GM18520 (cell line): ENCODE measurements around the gene GH1.
"Not testable (repeated sequence)": the region's sequence is repeated elsewhere in the genome, so short reads cannot be mapped to it uniquely, and the experiment has no call there.

Experiments
- ATAC-seq: cut with Tn5 transposase; IDR thresholded peaks from one replicate; pipeline ENCODE4 v1.9.1; 2021; ENCODE audit not compliant: unreplicated experiment

The GH1 gene

DNA sequence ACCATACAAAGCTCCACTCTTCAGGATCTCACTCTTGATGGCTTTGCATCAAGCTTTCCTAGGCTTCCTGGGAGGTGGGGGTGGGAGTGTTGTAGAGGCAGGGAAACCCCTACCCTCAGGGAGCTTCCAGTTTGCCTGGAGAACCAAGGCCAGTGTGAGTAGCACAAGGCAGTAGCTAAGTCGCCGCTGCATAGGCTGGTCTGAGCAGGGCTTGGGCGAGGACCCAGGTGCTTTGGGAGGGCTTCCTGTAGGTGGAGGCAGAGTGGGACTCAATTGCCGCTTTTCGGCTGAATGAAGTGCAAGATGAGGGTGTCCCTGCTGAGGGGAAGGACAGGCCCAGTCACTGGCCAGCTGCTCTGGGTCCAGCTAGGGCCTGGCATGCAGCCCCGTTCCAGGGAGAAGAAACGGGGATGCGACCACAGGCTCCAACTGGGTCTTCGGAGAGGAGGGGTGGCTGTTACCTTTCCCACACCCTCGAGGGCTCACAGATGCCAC, 9.6 kb upstream of the GH1 start:
- no peak for ATAC-seq

DNA sequence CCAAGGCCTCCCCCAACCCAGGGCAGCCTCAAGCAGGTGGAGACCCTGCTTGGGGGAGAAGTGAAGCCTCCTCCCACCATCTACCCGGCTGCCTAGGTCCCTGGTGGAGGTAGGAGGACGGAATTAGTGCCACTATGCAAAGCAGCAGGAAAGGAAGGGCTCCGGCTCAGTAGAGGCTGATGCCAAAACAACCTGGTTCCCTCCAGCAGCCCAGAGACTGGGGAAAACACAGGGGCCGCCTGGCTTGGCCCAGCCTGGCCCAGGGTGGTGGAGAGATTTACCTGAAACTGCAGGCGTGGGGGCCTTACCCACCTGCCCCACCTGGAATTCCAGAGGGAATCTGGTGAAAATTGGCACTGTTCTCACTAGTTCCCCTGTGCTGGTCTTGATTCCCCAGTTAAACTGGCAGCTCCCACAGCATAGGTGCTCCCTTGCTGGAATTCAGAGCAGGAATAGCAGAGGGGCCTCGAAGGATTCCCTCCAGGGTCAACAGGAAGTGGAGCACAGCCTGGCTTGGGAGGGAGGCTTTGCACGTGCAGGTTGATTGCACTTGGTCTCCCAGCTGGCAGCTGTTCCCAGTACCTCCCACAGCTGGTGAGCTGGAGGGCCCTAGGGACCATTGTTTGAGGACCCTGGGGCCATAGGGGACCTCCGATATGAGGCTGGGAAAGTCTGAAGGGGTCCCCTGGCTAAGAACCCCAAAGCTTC, 9.0 kb upstream of the GH1 start:
- no peak for ATAC-seq

- no peak for ATAC-seq
Observed at GRCh38 chr17:63926164-63926563, 7.5 kb upstream of the GH1 start.

DNA sequence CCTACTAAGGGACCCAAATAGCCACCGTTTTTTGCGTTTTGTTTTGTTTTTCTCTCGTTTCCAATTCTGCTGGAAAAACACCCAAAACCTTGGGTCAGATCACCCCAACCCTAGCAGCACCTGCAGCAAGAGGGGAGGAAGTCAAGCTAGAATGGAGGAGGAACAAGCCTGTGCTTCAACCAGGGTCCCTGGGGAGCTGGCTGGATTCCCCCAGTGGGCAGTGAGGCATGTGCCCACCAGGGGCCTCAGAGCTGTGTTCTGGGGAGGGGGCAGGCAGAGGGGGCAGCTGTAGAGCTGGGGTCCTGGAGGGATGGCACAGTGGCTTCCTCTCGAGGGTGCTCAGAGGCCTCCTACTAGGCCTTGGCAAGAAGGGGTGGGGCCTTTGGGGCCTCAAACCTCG, 7.0 kb upstream of the GH1 start:
- no peak for ATAC-seq

DNA sequence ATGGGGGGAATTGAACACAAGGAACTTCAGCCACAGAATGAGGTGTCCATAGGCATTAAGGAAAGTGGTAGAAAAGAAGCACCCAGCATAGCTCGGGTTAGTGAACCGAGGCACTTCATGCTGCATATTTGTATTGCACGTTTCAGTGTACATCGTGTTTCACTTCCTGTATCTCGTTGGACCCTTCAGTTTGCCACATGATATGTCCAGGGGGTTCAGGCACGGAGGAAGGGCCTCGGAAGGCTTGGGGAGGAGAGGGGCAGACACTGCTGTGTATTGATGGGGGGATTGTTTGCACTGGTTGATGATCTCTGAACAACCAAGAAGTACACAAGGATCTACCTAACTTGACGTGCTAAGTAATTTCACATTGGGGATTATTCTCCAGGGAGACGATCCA, 3.8 kb upstream of the GH1 start:
- not testable (repeated sequence) for ATAC-seq

GRCh38 chr17:63920779-63921178, 2.1 kb upstream of the GH1 start:
- not testable (repeated sequence) for ATAC-seq

DNA sequence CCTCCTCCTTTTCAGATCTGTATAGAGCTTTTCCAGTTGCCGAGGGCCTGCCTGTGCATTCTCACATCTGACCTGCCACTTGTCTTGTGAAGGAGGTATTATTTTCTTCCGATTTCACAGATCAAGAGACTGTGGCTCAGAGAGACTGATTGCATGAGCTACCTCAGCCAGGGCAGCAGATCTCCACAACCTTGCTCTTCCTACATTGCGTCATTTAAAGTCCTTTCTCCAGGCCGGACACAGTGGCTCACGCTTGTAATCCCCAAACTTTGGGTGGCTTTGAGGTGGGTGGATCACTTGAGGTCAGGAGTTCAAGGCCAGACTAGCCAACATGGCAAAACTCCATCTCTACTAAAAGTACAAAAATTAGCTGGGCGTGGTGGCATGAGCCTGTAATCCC, 1.4 kb upstream of the GH1 start:
- ATAC-seq = not testable (repeated sequence)

DNA sequence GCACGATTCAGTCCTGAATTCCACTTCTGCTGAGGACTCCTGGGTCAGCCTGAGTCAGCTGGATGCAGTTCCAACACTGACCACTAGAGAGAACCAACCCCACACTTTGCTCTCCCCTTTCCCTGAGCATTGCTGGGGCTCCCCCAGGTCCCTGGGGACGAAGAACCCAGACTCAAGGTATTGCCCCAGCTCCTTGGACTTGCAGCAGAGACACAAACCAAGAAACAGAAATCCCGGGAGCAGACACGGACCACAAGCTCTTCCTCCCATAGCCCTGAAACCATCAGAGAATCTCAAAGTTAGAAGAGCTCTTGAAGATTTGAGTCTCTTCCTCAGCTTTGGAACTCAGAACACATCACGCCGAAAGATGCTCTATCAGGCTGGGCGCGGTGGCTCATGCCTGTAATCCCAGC, 678 bp upstream of the GH1 start:
- ATAC-seq = no peak

GRCh38 chr17:63918305-63918704, 334 bp downstream of the GH1 start:
- ATAC-seq = no peak

GRCh38 chr17:63917646-63918045, 993 bp downstream of the GH1 start:
- ATAC-seq = no peak

DNA sequence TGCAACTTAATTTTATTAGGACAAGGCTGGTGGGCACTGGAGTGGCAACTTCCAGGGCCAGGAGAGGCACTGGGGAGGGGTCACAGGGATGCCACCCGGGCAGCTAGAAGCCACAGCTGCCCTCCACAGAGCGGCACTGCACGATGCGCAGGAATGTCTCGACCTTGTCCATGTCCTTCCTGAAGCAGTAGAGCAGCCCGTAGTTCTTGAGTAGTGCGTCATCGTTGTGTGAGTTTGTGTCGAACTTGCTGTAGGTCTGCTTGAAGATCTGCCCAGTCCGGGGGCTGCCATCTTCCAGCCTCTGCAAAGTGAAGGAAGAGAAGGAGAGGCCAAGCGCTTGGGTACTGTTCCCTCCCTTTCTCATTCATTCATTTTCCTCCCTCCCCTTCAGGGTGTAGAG, 1.4 kb downstream of the GH1 start:
- not testable (repeated sequence) for ATAC-seq

DNA sequence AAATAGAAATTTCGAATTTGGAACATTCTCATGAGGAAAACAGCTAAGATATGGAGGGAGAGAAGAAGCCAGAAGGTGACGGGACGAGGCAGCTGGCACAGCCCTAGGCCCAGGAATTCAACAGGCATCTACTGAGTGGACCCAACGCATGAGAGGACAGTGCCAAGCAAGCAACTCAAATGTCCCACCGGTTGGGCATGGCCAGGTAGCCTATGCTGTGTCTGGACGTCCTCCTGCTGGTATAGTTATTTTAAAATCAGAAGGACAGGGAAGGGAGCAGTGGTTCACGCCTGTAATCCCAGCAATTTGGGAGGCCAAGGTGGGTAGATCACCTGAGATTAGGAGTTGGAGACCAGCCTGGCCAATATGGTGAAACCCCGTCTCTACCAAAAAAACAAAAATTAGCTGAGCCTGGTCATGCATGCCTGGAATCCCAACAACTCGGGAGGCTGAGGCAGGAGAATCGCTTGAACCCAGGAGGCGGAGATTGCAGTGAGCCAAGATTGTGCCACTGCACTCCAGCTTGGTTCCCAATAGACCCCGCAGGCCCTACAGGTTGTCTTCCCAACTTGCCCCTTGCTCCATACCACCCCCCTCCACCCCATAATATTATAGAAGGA, 2.0 kb downstream of the GH1 start:
- ATAC-seq = no peak

GRCh38 chr17:63915753-63916152, 2.9 kb downstream of the GH1 start:
- ATAC-seq = not testable (repeated sequence)

DNA sequence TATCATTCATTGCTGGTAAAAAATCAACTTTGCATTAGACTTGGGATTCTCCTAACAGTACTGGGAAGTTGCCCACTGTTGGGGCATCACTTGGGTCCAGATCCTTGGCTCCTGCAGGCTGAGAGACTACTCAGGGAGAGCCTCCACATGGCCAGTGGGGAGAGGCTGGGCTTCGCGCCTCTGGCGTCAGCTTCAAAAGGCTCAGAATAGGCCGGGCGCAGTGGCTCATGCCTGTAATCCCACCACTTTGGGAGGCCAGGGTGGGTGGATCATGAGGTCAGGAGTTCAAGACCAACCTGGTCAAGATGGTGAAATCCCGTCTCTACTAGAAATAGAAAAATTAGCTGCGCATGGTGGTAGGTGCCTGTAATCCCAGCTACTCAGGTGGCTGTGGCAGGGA, 4.2 kb downstream of the GH1 start:
- no peak for ATAC-seq

GRCh38 chr17:63911657-63912100, 7.0 kb downstream of the GH1 start:
- ATAC-seq = no peak

- no peak for ATAC-seq
Observed at GRCh38 chr17:63911041-63911635, 7.5 kb downstream of the GH1 start, which contains the start of gene CSHL1. Gene CSHL1, minus strand, starts transcription at chr17:63911258. Its CDS starts 62 bp downstream, at chr17:63911196.

DNA sequence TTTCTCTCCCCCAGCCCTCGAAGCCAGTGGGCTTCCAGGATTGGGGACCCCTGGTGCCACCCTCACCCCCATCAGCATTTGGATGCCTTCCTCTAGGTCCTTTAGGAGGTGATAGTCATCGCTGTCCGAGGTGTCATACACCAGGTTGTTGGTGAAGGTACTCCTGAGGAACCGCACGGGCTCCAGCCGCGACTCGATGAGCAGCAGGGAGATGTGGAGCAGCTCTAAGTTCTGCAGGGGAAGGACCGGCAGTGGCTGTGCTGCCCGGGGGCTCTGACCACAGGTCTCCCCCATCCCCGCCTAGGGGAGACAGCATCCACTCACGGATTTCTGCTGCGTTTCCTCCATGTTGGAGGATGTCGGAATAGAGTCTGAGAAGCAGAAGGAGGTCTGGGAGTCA, 8.5 kb downstream of the GH1 start:
- no peak for ATAC-seq

DNA sequence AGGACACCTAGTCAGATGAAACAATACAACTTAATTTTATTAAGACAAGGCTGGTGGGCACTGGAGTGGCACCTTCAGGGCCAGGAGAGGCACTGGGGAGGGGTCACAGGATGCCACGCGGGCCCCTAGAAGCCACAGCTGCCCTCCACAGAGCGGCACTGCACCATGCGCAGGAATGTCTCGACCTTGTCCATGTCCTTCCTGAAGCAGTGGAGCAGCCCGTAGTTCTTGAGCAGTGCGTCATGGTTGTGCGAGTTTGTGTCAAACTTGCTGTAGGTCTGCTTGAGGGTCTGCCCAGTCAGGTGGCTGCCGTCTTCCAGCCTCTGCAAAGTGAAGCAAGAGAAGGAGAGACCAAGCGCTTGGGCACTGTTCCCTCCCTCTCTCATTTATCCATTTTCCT, 9.1 kb downstream of the GH1 start:
- not testable (repeated sequence) for ATAC-seq

- ATAC-seq = not testable (repeated sequence)
Observed at GRCh38 chr17:63907161-63907778, 11.4 kb downstream of the GH1 start.

GRCh38 chr17:63904796-63905195, 13.8 kb downstream of the GH1 start:
- ATAC-seq = not testable (repeated sequence)

DNA sequence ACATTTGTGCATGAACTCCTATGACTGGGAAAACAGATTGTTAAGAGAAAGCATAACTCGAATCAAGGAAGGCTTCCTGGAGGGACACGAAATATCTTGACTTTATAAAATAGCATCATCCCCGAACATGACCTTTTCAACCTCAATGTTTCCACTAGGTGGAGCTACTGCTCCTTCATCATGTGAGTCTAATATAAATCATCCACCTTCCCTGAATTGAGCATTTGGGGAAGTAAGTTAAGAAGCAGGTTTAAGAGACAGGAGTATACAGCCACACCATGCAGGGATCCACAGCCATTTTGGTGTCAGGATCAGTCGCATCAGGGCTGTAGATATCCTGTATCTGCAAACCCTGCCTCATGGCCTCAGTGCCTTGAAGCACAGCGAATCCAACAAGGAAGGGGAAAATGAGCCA, 14.8 kb downstream of the GH1 start:
- not testable (repeated sequence) for ATAC-seq

GRCh38 chr17:63901971-63902370, 16.7 kb downstream of the GH1 start:
- ATAC-seq = not testable (repeated sequence)
